Stimulated activated CD8-positive, alpha-beta memory T cell treated with anti-CD3 and anti-CD28 coated beads, Interleukin-15, amount 100 ng/mL, for 24 hours (primary cell): Measurements from ENCODE around the gene WASHC2A.
"Not testable (repeated sequence)": the region's sequence is repeated elsewhere in the genome, so short reads cannot be mapped to it uniquely, and the experiment has no call there.

ENCODE experiments used
- DNase-seq: peaks from one replicate; pipeline ENCODE4 v3.0.0-alpha.2; 2020; ENCODE audit warnings: low read depth

The WASHC2A gene

DNA sequence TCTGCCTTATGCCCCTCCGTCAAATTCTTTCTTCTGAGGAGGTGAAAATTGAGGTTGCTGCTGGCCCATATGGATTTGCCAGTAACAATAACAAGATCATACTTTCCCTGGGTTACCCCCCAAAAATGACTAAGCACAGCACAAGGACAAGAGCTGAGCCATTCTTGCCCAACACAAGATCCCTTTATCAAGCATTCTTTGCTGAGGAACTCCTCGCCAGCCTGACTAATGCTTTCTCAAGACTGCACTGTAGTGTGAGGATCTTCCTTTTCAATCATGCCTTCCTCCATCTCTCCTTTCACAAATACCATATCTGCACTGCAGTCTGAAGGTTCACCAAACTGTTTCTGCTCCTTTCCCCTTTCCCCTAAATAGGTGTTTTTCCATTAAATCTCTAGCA lies 92.1 kb downstream of the WASHC2A start:
- DNase-seq: not testable (repeated sequence)

DNA sequence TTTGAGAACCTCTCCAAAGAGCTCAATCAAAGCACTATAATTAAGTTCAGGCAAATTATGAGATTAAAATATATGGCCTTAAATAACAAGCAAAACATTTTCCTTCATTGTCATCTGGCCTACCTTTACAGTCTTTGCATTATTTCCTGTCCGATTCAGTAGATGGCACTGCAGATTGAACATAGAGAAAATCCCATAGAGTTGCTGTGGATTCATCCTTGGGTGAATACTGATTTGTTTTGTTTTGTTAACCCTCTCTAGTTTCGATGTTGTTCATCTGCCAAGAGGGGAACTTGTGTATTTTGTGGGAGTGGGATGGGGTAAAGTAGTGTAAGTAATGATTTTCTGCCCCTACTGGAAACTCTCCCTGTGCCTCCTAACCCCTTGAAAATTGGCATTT lies 97.3 kb downstream of the WASHC2A start:
- DNase-seq: not testable (repeated sequence)

DNA sequence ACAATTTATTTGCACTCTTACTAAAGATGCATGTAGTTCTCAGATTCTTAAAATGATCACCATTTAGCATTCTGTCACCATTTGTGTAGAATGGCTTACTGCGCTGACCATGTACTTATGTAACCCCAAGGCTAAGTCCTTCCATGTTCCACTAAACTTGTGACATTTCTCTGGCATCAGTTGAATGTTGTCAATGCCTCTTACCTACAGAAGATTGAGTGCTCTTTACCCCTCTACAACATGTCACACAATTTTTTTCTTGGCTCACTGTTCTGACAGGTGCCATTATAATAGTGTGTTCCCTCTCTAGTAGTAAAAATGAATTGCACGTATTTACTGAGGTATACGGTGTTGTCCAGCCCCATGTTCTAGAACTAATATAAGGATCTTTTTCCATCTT lies 100.1 kb downstream of the WASHC2A start:
- not testable (repeated sequence) for DNase-seq

DNA sequence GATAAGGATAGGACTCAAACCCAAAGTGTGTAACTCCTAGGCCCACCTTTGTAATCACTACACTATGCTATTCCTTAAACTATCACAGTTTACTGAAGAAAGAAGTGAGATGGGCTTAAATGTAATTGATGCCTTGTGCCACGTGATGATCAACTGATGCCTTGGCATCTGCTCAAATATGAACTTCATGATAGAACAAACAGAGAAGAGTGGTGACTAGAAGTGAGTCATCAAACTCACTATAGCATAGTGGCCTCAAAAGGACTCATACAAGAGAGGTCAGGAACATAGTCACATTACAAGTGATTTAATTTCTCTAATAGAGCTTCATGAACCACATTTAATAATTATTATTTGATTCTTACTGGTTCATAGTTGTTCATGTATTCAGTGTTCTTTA lies 101.8 kb downstream of the WASHC2A start:
- not testable (repeated sequence) for DNase-seq

DNA sequence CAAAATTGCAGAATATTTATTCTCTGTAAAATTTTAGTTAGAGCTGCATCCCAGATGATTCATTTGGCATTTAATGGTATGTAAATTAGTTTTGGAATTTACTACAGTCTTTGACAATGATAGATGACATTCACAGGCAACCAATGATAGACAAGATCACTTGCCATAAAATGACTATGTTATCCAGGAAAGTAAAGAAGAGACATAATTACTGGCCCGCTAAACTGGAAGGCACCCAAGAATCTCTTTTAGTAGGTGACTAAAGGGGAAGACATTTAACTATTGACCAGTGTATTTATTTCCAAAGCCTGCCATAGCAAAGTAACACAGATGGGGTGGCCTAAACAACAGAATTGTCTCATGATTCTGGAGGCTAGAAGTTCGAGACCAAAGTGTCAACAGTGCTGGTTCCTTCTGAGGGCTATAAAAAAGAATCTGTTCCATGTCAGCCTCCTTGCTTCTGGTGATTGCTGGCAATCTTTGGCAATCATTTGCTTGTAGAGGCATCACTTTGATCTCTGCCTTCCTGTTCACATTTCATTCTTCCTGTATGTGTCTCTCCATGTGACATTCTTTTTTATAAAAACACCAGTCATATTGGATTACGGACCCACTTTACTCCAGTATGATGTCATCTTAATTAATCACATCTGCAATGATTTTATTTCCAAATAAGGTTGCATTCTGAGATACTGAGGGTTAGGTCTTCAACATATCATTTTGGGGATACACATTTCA lies 107.2 kb downstream of the WASHC2A start:
- not testable (repeated sequence) for DNase-seq
